Endothelial cell (in vitro differentiated cells): ENCODE results near the gene FAM72D. TPM values are rescaled to one million over a fixed set of nuclear protein-coding genes. Genes with fewer than 3 reads are reported as not detected.
A peak's percentile ranks its signal among the peaks of the same experiment; 100 is the strongest.
"Not testable (repeated sequence)": the region's sequence is repeated elsewhere in the genome, so short reads cannot be mapped to it uniquely, and the experiment has no call there.

ENCODE experiments used
- DNase-seq: peaks from one replicate; pipeline ENCODE4 v3.0.0; 2021; ENCODE audit warnings: low spot score
- H3K27ac Mint-ChIP-seq: one replicate; pipeline ENCODE4 v1.8.0; 2021; ENCODE audit warnings: mixed read lengths, inconsistent platforms; ENCODE audit not compliant: unreplicated experiment
- H3K27me3 Mint-ChIP-seq: one replicate; pipeline ENCODE4 v1.8.0; 2021; ENCODE audit warnings: mild to moderate bottlenecking, moderate library complexity, mixed read lengths, inconsistent platforms; ENCODE audit not compliant: unreplicated experiment
- H3K36me3 Mint-ChIP-seq: one replicate; pipeline ENCODE4 v1.8.0; 2021; ENCODE audit warnings: mild to moderate bottlenecking, low read depth, mixed read lengths, inconsistent platforms; ENCODE audit not compliant: unreplicated experiment
- H3K4me1 Mint-ChIP-seq: one replicate; pipeline ENCODE4 v1.8.0; 2021; ENCODE audit warnings: mild to moderate bottlenecking, mixed read lengths, inconsistent platforms; ENCODE audit not compliant: unreplicated experiment
- H3K4me3 Mint-ChIP-seq: one replicate; pipeline ENCODE4 v1.8.0; 2021; ENCODE audit warnings: mild to moderate bottlenecking, mixed read lengths, inconsistent platforms; ENCODE audit not compliant: unreplicated experiment
- H3K9me3 Mint-ChIP-seq: one replicate; pipeline ENCODE4 v1.8.0; 2021; ENCODE audit warnings: mixed read lengths, inconsistent platforms; ENCODE audit not compliant: unreplicated experiment
- total RNA-seq: library from RNA; stranded (reverse); fragmentation: NEBNext Ultra II Directional; extraction: Animal tissue kit (Norgen Biotek cat#: 25700); gene quantifications from one replicate; pipeline ENCODE4 v1.2.1, GENCODE V29; 2021; ENCODE audit not compliant: unreplicated experiment

Gene FAM72D
- total RNA-seq, 1 donor from 2014 or later: 3.0 TPM

GRCh38 chr1:145071569-145071968 is 24.2 kb upstream of the FAM72D start:
- H3K4me3 Mint-ChIP-seq, H3K36me3 Mint-ChIP-seq, H3K27me3 Mint-ChIP-seq: not testable (repeated sequence)

GRCh38 chr1:145074021-145074559 is 21.7 kb upstream of the FAM72D start:
- not testable (repeated sequence) for H3K27me3 Mint-ChIP-seq, H3K9me3 Mint-ChIP-seq, DNase-seq, H3K4me1 Mint-ChIP-seq, H3K27ac Mint-ChIP-seq, H3K36me3 Mint-ChIP-seq, H3K4me3 Mint-ChIP-seq

More at GRCh38 chr1:145071569-145071968, 24.2 kb upstream of the FAM72D start:
- H3K27ac Mint-ChIP-seq, H3K9me3 Mint-ChIP-seq, DNase-seq, H3K4me1 Mint-ChIP-seq: not testable (repeated sequence)

- not testable (repeated sequence) for H3K27me3 Mint-ChIP-seq, H3K27ac Mint-ChIP-seq, DNase-seq, H3K36me3 Mint-ChIP-seq, H3K4me1 Mint-ChIP-seq, H3K4me3 Mint-ChIP-seq, H3K9me3 Mint-ChIP-seq
Measured at GRCh38 chr1:145076877-145077276, 18.9 kb upstream of the FAM72D start.

- DNase-seq, H3K27me3 Mint-ChIP-seq, H3K36me3 Mint-ChIP-seq, H3K4me3 Mint-ChIP-seq, H3K9me3 Mint-ChIP-seq, H3K4me1 Mint-ChIP-seq, H3K27ac Mint-ChIP-seq: not testable (repeated sequence)
Measured at GRCh38 chr1:145077872-145078786, 17.6 kb upstream of the FAM72D start.

GRCh38 chr1:145078787-145079370 is 16.9 kb upstream of the FAM72D start:
- not testable (repeated sequence) for H3K27ac Mint-ChIP-seq, H3K9me3 Mint-ChIP-seq, H3K4me1 Mint-ChIP-seq, H3K4me3 Mint-ChIP-seq, DNase-seq, H3K27me3 Mint-ChIP-seq, H3K36me3 Mint-ChIP-seq

- not testable (repeated sequence) for DNase-seq, H3K9me3 Mint-ChIP-seq, H3K4me3 Mint-ChIP-seq, H3K36me3 Mint-ChIP-seq, H3K27ac Mint-ChIP-seq, H3K27me3 Mint-ChIP-seq, H3K4me1 Mint-ChIP-seq
Measured at GRCh38 chr1:145079737-145080136, 16.0 kb upstream of the FAM72D start.

- not testable (repeated sequence) for H3K27me3 Mint-ChIP-seq, DNase-seq, H3K4me3 Mint-ChIP-seq, H3K9me3 Mint-ChIP-seq, H3K4me1 Mint-ChIP-seq, H3K27ac Mint-ChIP-seq, H3K36me3 Mint-ChIP-seq
Measured at GRCh38 chr1:145080193-145080592, 15.6 kb upstream of the FAM72D start.

- H3K9me3 Mint-ChIP-seq, DNase-seq, H3K36me3 Mint-ChIP-seq, H3K27me3 Mint-ChIP-seq, H3K4me3 Mint-ChIP-seq, H3K4me1 Mint-ChIP-seq, H3K27ac Mint-ChIP-seq: not testable (repeated sequence)
Measured at GRCh38 chr1:145082483-145083255, 13.1 kb upstream of the FAM72D start.

GRCh38 chr1:145093517-145094149 is 2.1 kb upstream of the FAM72D start:
- not testable (repeated sequence) for H3K27me3 Mint-ChIP-seq, H3K36me3 Mint-ChIP-seq, H3K4me1 Mint-ChIP-seq, H3K9me3 Mint-ChIP-seq
- peak; percentile 76 for DNase-seq
- peak overlapping the region; percentile 96 for H3K4me3 Mint-ChIP-seq
- peak overlapping the region; percentile 98 for H3K27ac Mint-ChIP-seq

GRCh38 chr1:145094655-145095211 is 1.0 kb upstream of the FAM72D start:
- DNase-seq: peak; percentile 5
- not testable (repeated sequence) for H3K4me3 Mint-ChIP-seq, H3K4me1 Mint-ChIP-seq, H3K9me3 Mint-ChIP-seq, H3K27ac Mint-ChIP-seq, H3K27me3 Mint-ChIP-seq, H3K36me3 Mint-ChIP-seq

GRCh38 chr1:145101725-145102124 is 6.0 kb downstream of the FAM72D start:
- H3K36me3 Mint-ChIP-seq, H3K4me3 Mint-ChIP-seq, H3K9me3 Mint-ChIP-seq, H3K27me3 Mint-ChIP-seq, H3K27ac Mint-ChIP-seq, DNase-seq, H3K4me1 Mint-ChIP-seq: not testable (repeated sequence)
